OCI-LY7 (cell line): ENCODE data around the gene EMD.

Source experiments
- CTCF ChIP-seq: fragments of 200-600 bp; sonication (generic); conservative IDR thresholded peaks from 2 replicates; pipeline ENCODE4 v1.5.1; 2014; ENCODE audit warnings: mild to moderate bottlenecking, antibody characterized with exemption, low read length, moderate library complexity, mixed read lengths
- EZH2phosphoT487 ChIP-seq: fragments of 200-600 bp; sonication (generic); IDR thresholded peaks from 2 replicates; pipeline ENCODE4 v1.6.1; 2018; ENCODE audit warnings: low read depth, borderline replicate concordance, mild to moderate bottlenecking, mixed run types, antibody characterized with exemption, low read length, moderate library complexity, mixed read lengths

DNA sequence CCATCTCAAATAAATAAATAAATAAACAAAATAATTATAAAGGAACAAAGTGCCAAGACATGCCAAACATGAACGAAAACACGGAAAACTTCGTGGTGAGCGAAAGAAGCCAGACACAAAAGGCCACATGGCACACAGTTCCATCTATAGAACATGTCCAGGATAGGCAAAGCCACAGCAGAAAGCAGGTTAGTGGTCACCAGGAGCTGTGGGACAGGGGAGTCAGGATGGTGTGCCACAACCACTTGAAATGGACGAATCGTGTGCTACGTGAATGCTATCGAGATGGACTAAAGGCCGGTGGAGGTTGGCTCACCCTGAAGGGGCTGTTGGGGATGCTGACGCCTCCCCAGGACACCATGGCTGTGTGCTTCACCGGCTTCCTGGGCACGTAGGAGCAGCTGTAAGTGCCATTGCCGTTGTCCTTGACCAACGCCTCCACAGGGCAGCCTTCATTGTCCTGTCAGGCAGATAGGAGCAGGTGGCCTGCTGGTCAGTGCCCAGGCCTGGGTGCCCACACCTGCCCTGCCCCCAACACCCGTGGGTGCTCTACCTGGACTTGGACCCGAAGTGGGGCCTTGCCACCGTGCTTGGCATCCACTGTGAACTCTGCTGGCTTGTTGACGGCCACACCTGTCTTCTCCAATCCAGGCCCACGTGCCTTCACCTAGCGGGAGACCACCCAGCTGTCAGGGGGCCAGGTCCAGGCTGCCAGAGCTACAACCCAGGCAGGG, 15.2 kb upstream of the EMD start:
- TF ChIP-seq CTCF (no peak), EZH2phosphoT487 (no peak)
